HG03139 (cell line): ENCODE data around the gene SFXN2.
"Not testable (repeated sequence)": the region's sequence is repeated elsewhere in the genome, so short reads cannot be mapped to it uniquely, and the experiment has no call there.

Experiments used
- ATAC-seq: cut with Tn5 transposase; IDR thresholded peaks from one replicate; pipeline ENCODE4 v1.9.1; 2021; ENCODE audit not compliant: unreplicated experiment

Gene SFXN2

GRCh38 chr10:102679596-102679995 lies 34.8 kb upstream of the SFXN2 start:
- ATAC-seq, result no peak

- ATAC-seq, result no peak
Measured at GRCh38 chr10:102681696-102682095, 32.7 kb upstream of the SFXN2 start.

- ATAC-seq, result no peak
Measured at GRCh38 chr10:102682416-102682815, 32.0 kb upstream of the SFXN2 start.

GRCh38 chr10:102682981-102683380 lies 31.5 kb upstream of the SFXN2 start:
- ATAC-seq, result no peak

GRCh38 chr10:102683736-102684135 lies 30.7 kb upstream of the SFXN2 start:
- no peak for ATAC-seq

GRCh38 chr10:102691285-102692066 lies 23.0 kb upstream of the SFXN2 start:
- no peak for ATAC-seq

- ATAC-seq, result not testable (repeated sequence)
Measured at GRCh38 chr10:102695401-102695800, 19.0 kb upstream of the SFXN2 start.

GRCh38 chr10:102696736-102697135 lies 17.7 kb upstream of the SFXN2 start:
- ATAC-seq, result no peak

GRCh38 chr10:102698894-102699293 lies 15.5 kb upstream of the SFXN2 start:
- ATAC-seq, result no peak

- no peak for ATAC-seq
Measured at GRCh38 chr10:102701272-102701671, 13.2 kb upstream of the SFXN2 start.

GRCh38 chr10:102701796-102702195 lies 12.6 kb upstream of the SFXN2 start:
- no peak for ATAC-seq

- no peak for ATAC-seq
Measured at GRCh38 chr10:102702742-102703141, 11.7 kb upstream of the SFXN2 start.

- no peak for ATAC-seq
Measured at GRCh38 chr10:102704915-102705314, 9.5 kb upstream of the SFXN2 start.

GRCh38 chr10:102705531-102705930 lies 8.9 kb upstream of the SFXN2 start:
- no peak for ATAC-seq

- no peak for ATAC-seq
Measured at GRCh38 chr10:102710609-102711008, 3.8 kb upstream of the SFXN2 start.

- no peak for ATAC-seq
Measured at GRCh38 chr10:102712089-102712488, 2.3 kb upstream of the SFXN2 start.

GRCh38 chr10:102712843-102713538 lies 1.4 kb upstream of the SFXN2 start:
- no peak for ATAC-seq

- ATAC-seq, result no peak
Measured at GRCh38 chr10:102713539-102713813, 960 bp upstream of the SFXN2 start.

- peak; percentile 80 for ATAC-seq
Measured at GRCh38 chr10:102713814-102714620, 419 bp upstream of the SFXN2 start, which contains the start of gene ARL3. TSS of gene ARL3 (minus strand) at chr10:102714397. CDS start at chr10:102714275, 122 bp downstream.

- no peak for ATAC-seq
Measured at GRCh38 chr10:102715880-102716279, 1.4 kb downstream of the SFXN2 start.

- ATAC-seq, result not testable (repeated sequence)
Measured at GRCh38 chr10:102716900-102717565, 2.6 kb downstream of the SFXN2 start.
